Esophagus squamous epithelium (tissue), 5 donors: ENCODE results near the gene COTL1. TPM values are rescaled to one million over a fixed set of nuclear protein-coding genes. Genes with fewer than 3 reads are reported as not detected.

Source experiments
- DNase-seq: peaks from one replicate; lab custom pipeline; 2025; lab: John Stamatoyannopoulos, UW
- H3K27ac ChIP-seq, 4 donors: fragments of 200-600 bp; sonication (generic); one replicate each; pipeline ENCODE4 v1.5.1; 2016 to 2019; ENCODE audit warnings: mild to moderate bottlenecking in 1 of 4
- H3K27me3 ChIP-seq, 4 donors: fragments of 200-600 bp; sonication (generic); 1 replicate in 3 of 4; 2 replicates in 1 of 4; pipeline versions ENCODE4 v1.5.1 to v1.6.0; 2017 to 2021; ENCODE audit warnings: antibody characterized with exemption in 1 of 4
- H3K36me3 ChIP-seq, 3 donors: fragments of 200-600 bp; sonication (generic); one replicate each; pipeline ENCODE4 v1.5.1; 2016 to 2019
- H3K4me1 ChIP-seq, 3 donors: fragments of 200-600 bp; sonication (generic); one replicate each; pipeline ENCODE4 v1.5.1; 2017 to 2019
- H3K4me3 ChIP-seq, 4 donors: fragments of 200-600 bp; sonication (generic); 1 replicate in 3 of 4; 2 replicates in 1 of 4; pipeline ENCODE4 v1.5.1; 2016 to 2019; ENCODE audit warnings: mild to moderate bottlenecking in 2 of 4, moderate library complexity in 1 of 4
- H3K9me3 ChIP-seq, 3 donors: fragments of 200-600 bp; sonication (generic); one replicate each; pipeline ENCODE4 v1.5.1; 2016 to 2019
- POLR2A ChIP-seq, 4 donors: fragments of 450-650 bp; IDR thresholded peaks; one replicate each; pipeline ENCODE4 v1.6.1; 2017; ENCODE audit warnings: antibody characterized with exemption in 4 of 4, mild to moderate bottlenecking in 4 of 4, moderate library complexity in 3 of 4
- WGBS, 2 donors: methylation state at CpG; one replicate each; pipeline ENCODE4 v1.1.5; 2018; 5-methylcytosine and 5-hydroxymethylcytosine counted together
- intact Hi-C: fragments of 100-400 bp; cut with DNase I; formaldehyde crosslinking; loops from one replicate; pipeline ENCODE4 v1.15.0; 2022
- total RNA-seq, 4 donors: library from RNA; depleted of rRNA; stranded (reverse); fragments of >200 nt; gene quantifications; one replicate each; pipeline ENCODE4 v1.1.0, GENCODE V29; 2016
- TF ChIP-seq, protein P1 (sequence below), 6 experiments: fragments of 450-650 bp in 4 of 6; fragments of 200-600 bp in 2 of 6; sonication (generic) in 2 of 6; IDR thresholded peaks; one replicate each; pipeline ENCODE4 v1.5.1; 2016 to 2019; ENCODE audit warnings: antibody characterized with exemption in 6 of 6, mild to moderate bottlenecking in 4 of 6, moderate library complexity in 4 of 6
- donor health status: DM: yes; HTN: yes; CAD: no.

The COTL1 gene
- total RNA-seq, 4 donors from 2014 or later = 7.9 to 34.2 (median 23.4) TPM

DNA sequence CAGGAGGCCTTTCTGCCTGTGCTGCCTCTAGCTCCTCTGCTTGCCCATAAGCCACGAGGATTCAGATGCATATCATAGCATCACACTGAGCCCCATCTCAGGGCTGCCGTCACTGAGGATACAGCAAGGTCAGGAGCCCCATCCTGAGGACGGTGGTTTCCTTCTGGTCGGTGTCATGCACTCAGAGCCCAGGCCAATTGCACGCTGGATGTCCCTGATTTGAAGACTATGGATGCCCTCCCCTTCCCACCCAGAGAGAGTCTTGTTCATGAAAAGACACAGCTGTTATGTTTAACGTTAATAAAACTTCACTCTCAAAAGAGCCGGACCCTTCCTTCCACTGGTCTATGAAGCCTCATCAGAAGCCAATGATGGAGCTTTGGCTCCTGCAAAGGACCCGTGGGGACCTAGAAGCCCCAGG, 19.9 kb downstream of the COTL1 start:
- Histone ChIP-seq H3K9me3 (no peaks in the 10 kb centered on the region), H3K36me3 (no peaks in the 10 kb centered on the region), H3K4me1 (peaks cover 10 to 64% (median 41%) of the 10 kb centered on the region in 3 donors), H3K4me3 (no peak overlapping the region), H3K27ac (peak overlapping the region in 3 of 4 donors; percentile 18 to 88 (median 83)), H3K27me3 (no peaks in the 10 kb centered on the region)
- no peak for TF ChIP-seq POLR2A (IDR thresholded peaks at IDR 0.05)
- 64 to 71% methylated on average over 6 to 7 of the region's 8 CpGs for WGBS, 2 donors
- DNase-seq = no peak
- intact Hi-C loops = no loop called here

DNA sequence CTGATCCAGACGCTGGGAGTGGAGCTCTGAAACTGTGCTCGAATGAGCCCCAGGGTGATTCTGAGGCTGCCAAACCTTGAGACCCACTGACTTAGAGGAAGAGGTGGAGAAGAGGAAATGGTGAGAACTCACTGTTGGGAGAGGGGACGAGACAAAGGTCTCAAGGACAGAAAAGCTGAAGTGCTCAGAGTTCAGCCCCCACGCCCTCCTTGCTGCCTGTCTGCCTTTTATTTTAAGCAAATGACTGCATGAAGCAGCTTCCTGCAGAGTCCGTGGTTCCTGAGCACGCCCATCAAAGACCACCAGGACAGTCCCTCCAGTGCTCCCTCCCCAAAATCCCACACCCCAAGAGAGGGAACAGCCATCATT, 20.4 kb downstream of the COTL1 start:
- Histone ChIP-seq H3K9me3 (no peaks in the 10 kb centered on the region), H3K27me3 (no peaks in the 10 kb centered on the region), H3K27ac (peak overlapping the region in 3 of 4 donors; percentile 10 to 88 (median 83)), H3K4me3 (no peak overlapping the region), H3K4me1 (peaks cover 7 to 60% (median 37%) of the 10 kb centered on the region in 3 donors), H3K36me3 (no peaks in the 10 kb centered on the region)
- intact Hi-C loops = no loop called here
- TF ChIP-seq, protein P1, sequence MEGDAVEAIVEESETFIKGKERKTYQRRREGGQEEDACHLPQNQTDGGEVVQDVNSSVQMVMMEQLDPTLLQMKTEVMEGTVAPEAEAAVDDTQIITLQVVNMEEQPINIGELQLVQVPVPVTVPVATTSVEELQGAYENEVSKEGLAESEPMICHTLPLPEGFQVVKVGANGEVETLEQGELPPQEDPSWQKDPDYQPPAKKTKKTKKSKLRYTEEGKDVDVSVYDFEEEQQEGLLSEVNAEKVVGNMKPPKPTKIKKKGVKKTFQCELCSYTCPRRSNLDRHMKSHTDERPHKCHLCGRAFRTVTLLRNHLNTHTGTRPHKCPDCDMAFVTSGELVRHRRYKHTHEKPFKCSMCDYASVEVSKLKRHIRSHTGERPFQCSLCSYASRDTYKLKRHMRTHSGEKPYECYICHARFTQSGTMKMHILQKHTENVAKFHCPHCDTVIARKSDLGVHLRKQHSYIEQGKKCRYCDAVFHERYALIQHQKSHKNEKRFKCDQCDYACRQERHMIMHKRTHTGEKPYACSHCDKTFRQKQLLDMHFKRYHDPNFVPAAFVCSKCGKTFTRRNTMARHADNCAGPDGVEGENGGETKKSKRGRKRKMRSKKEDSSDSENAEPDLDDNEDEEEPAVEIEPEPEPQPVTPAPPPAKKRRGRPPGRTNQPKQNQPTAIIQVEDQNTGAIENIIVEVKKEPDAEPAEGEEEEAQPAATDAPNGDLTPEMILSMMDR (IDR thresholded peaks at IDR 0.05) = no peak
- TF ChIP-seq POLR2A (IDR thresholded peaks at IDR 0.05) = peak in 1 of 4 donors; percentile 19
- no peak for DNase-seq
- WGBS, 2 donors = 54 to 69% methylated on average over 5 to 6 of the region's 6 CpGs

DNA sequence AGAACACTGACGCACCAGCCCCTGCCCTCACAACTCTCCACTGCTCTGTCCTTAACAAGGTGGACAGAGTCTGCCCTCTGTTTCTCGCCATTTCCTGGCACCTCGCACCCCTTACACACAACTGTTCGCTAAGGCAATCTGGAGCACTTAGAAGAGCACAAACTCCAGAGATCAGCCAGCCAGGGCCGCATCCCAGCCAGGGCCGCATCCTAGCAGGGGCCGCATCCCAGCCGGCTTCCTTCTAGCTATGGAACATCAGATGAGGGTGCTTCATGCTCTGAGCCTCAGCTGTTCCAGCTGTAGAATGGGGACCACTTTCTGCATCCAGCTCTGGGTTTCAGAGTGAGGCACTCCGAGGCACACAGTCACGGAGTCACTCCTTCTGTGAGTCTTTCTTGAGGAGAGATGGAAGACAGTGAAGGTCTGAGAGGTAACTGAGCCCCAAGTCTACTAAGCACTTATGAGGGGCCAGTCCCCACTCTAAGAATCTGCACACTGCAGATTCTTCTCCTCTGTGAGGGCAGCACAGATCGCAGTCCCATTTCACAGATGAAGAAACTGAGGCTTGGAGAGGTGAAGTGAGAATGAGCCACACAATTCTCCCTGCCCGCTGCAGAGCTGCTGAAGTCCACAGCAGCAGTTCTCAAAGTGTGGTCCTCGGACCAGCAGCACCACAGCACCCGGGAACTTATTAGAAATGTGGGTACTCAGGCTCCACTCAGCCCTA, 20.9 kb downstream of the COTL1 start:
- 84 to 95% methylated on average over 7 to 10 of the region's 14 CpGs for WGBS, 2 donors

DNA sequence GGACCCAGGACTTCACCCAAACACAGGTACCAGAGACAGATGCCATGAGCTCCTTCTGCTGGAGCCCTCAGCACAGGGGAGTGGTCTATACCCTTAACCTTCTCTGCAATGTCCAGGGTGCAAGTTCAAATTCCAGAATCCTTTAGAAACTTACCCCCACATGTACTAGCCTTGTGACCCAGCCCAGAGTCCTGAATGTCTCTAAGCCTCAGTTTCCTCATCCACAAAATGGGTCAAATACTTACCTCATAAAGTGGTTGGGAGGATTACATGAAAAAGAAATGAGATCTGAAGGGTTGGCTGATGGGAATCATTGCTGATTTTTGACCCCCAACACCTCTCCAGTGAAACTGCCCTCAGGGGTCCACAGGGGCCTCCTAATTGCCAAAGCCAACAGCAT, 21.7 kb downstream of the COTL1 start:
- Histone ChIP-seq H3K36me3 (no peaks in the 10 kb centered on the region), H3K27ac (no peak overlapping the region), H3K4me1 (peaks cover 7 to 46% (median 29%) of the 10 kb centered on the region in 3 donors), H3K4me3 (no peak overlapping the region), H3K27me3 (no peaks in the 10 kb centered on the region), H3K9me3 (no peaks in the 10 kb centered on the region)
- intact Hi-C loops = no loop called here
- DNase-seq = no peak
- TF ChIP-seq POLR2A (IDR thresholded peaks at IDR 0.05) = no peak
- TF ChIP-seq, protein P1 (IDR thresholded peaks at IDR 0.05) = no peak

More for the DNA sequence above, 20.9 kb downstream of the COTL1 start:
- TF ChIP-seq, protein P1 (IDR thresholded peaks at IDR 0.05) = no peak
- TF ChIP-seq POLR2A (IDR thresholded peaks at IDR 0.05) = no peak
- Histone ChIP-seq H3K27ac (peak overlapping the region in 3 of 4 donors; percentile 10 to 88 (median 83)), H3K36me3 (no peaks in the 10 kb centered on the region), H3K4me1 (peaks cover 7 to 54% (median 34%) of the 10 kb centered on the region in 3 donors), H3K27me3 (no peaks in the 10 kb centered on the region), H3K9me3 (no peaks in the 10 kb centered on the region), H3K4me3 (no peak overlapping the region)
- intact Hi-C loops = no loop called here
- DNase-seq = no peak

DNA sequence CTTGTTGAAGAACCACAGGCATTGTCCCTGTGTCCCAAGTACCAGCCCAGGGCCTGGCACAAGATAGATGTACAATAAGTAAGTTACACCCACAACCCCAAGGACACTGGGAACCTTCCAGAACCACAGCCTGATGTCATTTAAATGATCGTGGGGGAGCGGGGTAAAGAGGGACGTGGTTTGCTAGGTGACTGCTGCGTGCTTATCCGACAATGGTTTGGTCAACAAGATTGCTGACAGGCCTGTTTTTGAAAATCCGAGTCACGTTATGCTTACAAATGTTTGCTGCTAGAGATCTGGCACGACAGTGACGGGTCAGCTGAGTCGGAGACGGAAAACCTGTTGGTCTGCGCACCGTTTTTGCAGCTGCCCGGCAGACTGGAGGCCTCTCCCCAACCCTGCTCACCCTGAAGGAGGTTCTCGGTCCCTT, 22.8 kb downstream of the COTL1 start:
- WGBS, 2 donors = 74 to 75% methylated on average over 9 to 12 of the region's 15 CpGs
- Histone ChIP-seq H3K36me3 (no peaks in the 10 kb centered on the region), H3K9me3 (no peaks in the 10 kb centered on the region), H3K27me3 (no peaks in the 10 kb centered on the region), H3K4me1 (peaks cover 7 to 35% (median 21%) of the 10 kb centered on the region in 3 donors), H3K27ac (peak overlapping the region in 3 of 4 donors; percentile 50 to 61 (median 56)), H3K4me3 (peak overlapping the region in 2 of 4 donors; percentile 10 to 33)
- TF ChIP-seq, protein P1 (IDR thresholded peaks at IDR 0.05) = no peak
- TF ChIP-seq POLR2A (IDR thresholded peaks at IDR 0.05) = no peak
- DNase-seq = no peak
- intact Hi-C loops = no loop called here
